Stomach (tissue), 9 donors: ENCODE results near the gene CDV3. TPM values are rescaled to one million over a fixed set of nuclear protein-coding genes. Genes with fewer than 3 reads are reported as not detected.

Experiments
- DNase-seq, 2 donors: peaks; one replicate each; pipeline versions ENCODE4 v3.0.0 to v3.0.0-alpha.2; 2013 to 2019
- H3K27ac ChIP-seq, 5 donors: fragments of 200-600 bp in 4 of 5; sonication (generic) in 4 of 5; one replicate each; pipeline ENCODE4 v1.5.1; 2013 to 2019; ENCODE audit warnings: mild to moderate bottlenecking in 1 of 5, moderate library complexity in 1 of 5
- H3K27me3 ChIP-seq, 3 donors: fragments of 200-600 bp; sonication (generic); one replicate each; pipeline ENCODE4 v1.5.1; 2017 to 2019; ENCODE audit warnings: mixed run types in 1 of 3
- H3K36me3 ChIP-seq, 4 donors: fragments of 200-600 bp; sonication (generic); 1 replicate in 3 of 4; 2 replicates in 1 of 4; pipeline ENCODE4 v1.5.1; 2016 to 2019
- H3K4me1 ChIP-seq, 4 donors: fragments of 200-600 bp; sonication (generic); one replicate each; pipeline ENCODE4 v1.5.1; 2016 to 2019
- H3K4me3 ChIP-seq, 4 donors: fragments of 200-600 bp; sonication (generic) in 3 of 4; one replicate each; pipeline ENCODE4 v1.5.1; 2016 to 2019; ENCODE audit warnings: mild to moderate bottlenecking in 1 of 4
- H3K9me3 ChIP-seq, 4 donors: fragments of 200-600 bp; sonication (generic); one replicate each; pipeline ENCODE4 v1.5.1; 2016 to 2019
- CTCF ChIP-seq, 7 experiments: fragments of 450-650 bp in 4 of 7; fragments of 200-600 bp in 3 of 7; sonication (generic) in 3 of 7; IDR thresholded peaks; one replicate each; pipeline ENCODE4 v1.5.1; 2016 to 2019; ENCODE audit warnings: antibody characterized with exemption in 7 of 7, control low read depth in 2 of 7, mild to moderate bottlenecking in 1 of 7
- EP300 ChIP-seq: sonication (generic); formaldehyde crosslinking; IDR thresholded peaks from one replicate; pipeline ENCODE4 v1.6.1; 2017; ENCODE audit warnings: antibody characterized with exemption
- POLR2A ChIP-seq, 4 donors: fragments of 450-650 bp; IDR thresholded peaks; one replicate each; pipeline ENCODE4 v1.6.1; 2016; ENCODE audit warnings: antibody characterized with exemption in 4 of 4, control low read depth in 2 of 4, mild to moderate bottlenecking in 1 of 4, moderate library complexity in 1 of 4
- POLR2AphosphoS5 ChIP-seq, 3 donors: sonication (generic); formaldehyde crosslinking; IDR thresholded peaks; one replicate each; pipeline ENCODE4 v1.6.1; 2016; ENCODE audit warnings: antibody characterized with exemption in 3 of 3
- WGBS, 5 donors: extraction: QIAGEN DNeasy Blood & Tissue Kit in 3 of 5; methylation state at CpG; one replicate each; pipeline versions ENCODE4 v1.1.5 to v1.1.7; 2013 to 2018; 5-methylcytosine and 5-hydroxymethylcytosine counted together
- intact Hi-C: fragments of 100-400 bp; cut with DNase I; formaldehyde crosslinking; loops from one replicate; pipeline ENCODE4 v1.15.1; 2023; ENCODE audit warnings: low total_unique reads
- polyA plus RNA-seq, 3 donors: library from polyadenylated mRNA; stranded (reverse); fragments of 200-250 nt; gene quantifications; one replicate each; pipeline ENCODE4 v1.2.3, GENCODE V29; 2013
- total RNA-seq, 5 donors: library from RNA; depleted of rRNA; stranded (reverse); fragments of >200 nt; gene quantifications; one replicate each; pipeline versions ENCODE4 v1.1.0 to v1.2.3, GENCODE V29; 2014 to 2016
- donor health status: healthy with polysubstance abuse.
- donor health status: Bipolar disorder and iron deficiency.
- donor health status: healthy.

Gene CDV3
- total and polyA plus RNA-seq, 8 donors = 40.3 to 160 (median 68.6) TPM

GRCh38 chr3:133588784-133589465 is 15.4 kb downstream of the CDV3 start:
- intact Hi-C loops = loop anchor here (10.0 kb wide), 1 partner anchor 144 kb away; no protein-coding TSS in a partner anchor
- no peak overlapping the region for H3K27ac ChIP-seq
- H3K4me1 ChIP-seq = peaks cover 0 to 33% (median 15%) of the 10 kb centered on the region in 4 donors
- no peaks in the 10 kb centered on the region for H3K27me3 ChIP-seq
- WGBS, 5 donors = 57 to 85% (median 75%) methylated on average over 2 of the region's 2 CpGs
- no peak for DNase-seq
- H3K36me3 ChIP-seq = peaks cover 54 to 66% (median 62%) of the 10 kb centered on the region in 4 donors
- H3K9me3 ChIP-seq = no peaks in the 10 kb centered on the region
- TF ChIP-seq POLR2A (IDR thresholded peaks at IDR 0.05) (no peak), CTCF (IDR thresholded peaks at IDR 0.05) (no peak), POLR2AphosphoS5 (IDR thresholded peaks at IDR 0.05) (no peak), EP300 (no peak)
- H3K4me3 ChIP-seq = no peak overlapping the region

- DNase-seq = no peak
- 67 to 87% (median 79%) methylated on average over 8 of the region's 8 CpGs for WGBS, 5 donors
- intact Hi-C loops = loop anchor here (10.0 kb wide), 1 partner anchor 145 kb away; no protein-coding TSS in a partner anchor
- TF ChIP-seq POLR2A (IDR thresholded peaks at IDR 0.05) (no peak), CTCF (IDR thresholded peaks at IDR 0.05) (no peak), POLR2AphosphoS5 (IDR thresholded peaks at IDR 0.05) (no peak), EP300 (no peak)
- Histone ChIP-seq H3K36me3 (peaks cover 48 to 60% (median 56%) of the 10 kb centered on the region in 4 donors), H3K27ac (no peak overlapping the region), H3K9me3 (no peaks in the 10 kb centered on the region), H3K27me3 (no peaks in the 10 kb centered on the region), H3K4me1 (peaks cover 0 to 31% (median 13%) of the 10 kb centered on the region in 4 donors), H3K4me3 (no peak overlapping the region)
Observed at GRCh38 chr3:133589503-133589902, 16.0 kb downstream of the CDV3 start.

- 94 to 100% (median 97%) methylated on average over 3 of the region's 3 CpGs for WGBS, 5 donors
- DNase-seq = no peak
- Histone ChIP-seq H3K4me3 (no peak overlapping the region), H3K36me3 (peaks cover 30 to 42% (median 38%) of the 10 kb centered on the region in 4 donors), H3K27me3 (no peaks in the 10 kb centered on the region), H3K4me1 (peaks cover 0 to 27% (median 10%) of the 10 kb centered on the region in 4 donors), H3K27ac (no peak overlapping the region), H3K9me3 (no peaks in the 10 kb centered on the region)
- intact Hi-C loops = no loop called here
- TF ChIP-seq POLR2AphosphoS5 (IDR thresholded peaks at IDR 0.05) (no peak), EP300 (no peak), CTCF (IDR thresholded peaks at IDR 0.05) (no peak), POLR2A (IDR thresholded peaks at IDR 0.05) (no peak)
Observed at GRCh38 chr3:133591271-133591742, 17.8 kb downstream of the CDV3 start.

- intact Hi-C loops = no loop called here
- DNase-seq = no peak
Observed at GRCh38 chr3:133592843-133593242, 19.4 kb downstream of the CDV3 start.

More at GRCh38 chr3:133592843-133593242, 19.4 kb downstream of the CDV3 start:
- Histone ChIP-seq H3K4me1 (peaks cover 0 to 13% (median 4%) of the 10 kb centered on the region in 4 donors), H3K9me3 (no peaks in the 10 kb centered on the region), H3K27ac (no peak overlapping the region), H3K27me3 (no peaks in the 10 kb centered on the region), H3K4me3 (no peak overlapping the region), H3K36me3 (peaks cover 20 to 26% (median 22%) of the 10 kb centered on the region in 4 donors)
- 84 to 96% (median 90%) methylated on average over 5 of the region's 5 CpGs for WGBS, 5 donors
- no peak for TF ChIP-seq POLR2A (IDR thresholded peaks at IDR 0.05)
- TF ChIP-seq POLR2AphosphoS5 (IDR thresholded peaks at IDR 0.05) = no peak
- TF ChIP-seq EP300 = no peak
- TF ChIP-seq CTCF (IDR thresholded peaks at IDR 0.05) = no peak
